Measurements from ENCODE around the gene RTP5.
"Not testable (repeated sequence)": the region's sequence is repeated elsewhere in the genome, so short reads cannot be mapped to it uniquely, and the experiment has no call there.

Gene RTP5

DNA sequence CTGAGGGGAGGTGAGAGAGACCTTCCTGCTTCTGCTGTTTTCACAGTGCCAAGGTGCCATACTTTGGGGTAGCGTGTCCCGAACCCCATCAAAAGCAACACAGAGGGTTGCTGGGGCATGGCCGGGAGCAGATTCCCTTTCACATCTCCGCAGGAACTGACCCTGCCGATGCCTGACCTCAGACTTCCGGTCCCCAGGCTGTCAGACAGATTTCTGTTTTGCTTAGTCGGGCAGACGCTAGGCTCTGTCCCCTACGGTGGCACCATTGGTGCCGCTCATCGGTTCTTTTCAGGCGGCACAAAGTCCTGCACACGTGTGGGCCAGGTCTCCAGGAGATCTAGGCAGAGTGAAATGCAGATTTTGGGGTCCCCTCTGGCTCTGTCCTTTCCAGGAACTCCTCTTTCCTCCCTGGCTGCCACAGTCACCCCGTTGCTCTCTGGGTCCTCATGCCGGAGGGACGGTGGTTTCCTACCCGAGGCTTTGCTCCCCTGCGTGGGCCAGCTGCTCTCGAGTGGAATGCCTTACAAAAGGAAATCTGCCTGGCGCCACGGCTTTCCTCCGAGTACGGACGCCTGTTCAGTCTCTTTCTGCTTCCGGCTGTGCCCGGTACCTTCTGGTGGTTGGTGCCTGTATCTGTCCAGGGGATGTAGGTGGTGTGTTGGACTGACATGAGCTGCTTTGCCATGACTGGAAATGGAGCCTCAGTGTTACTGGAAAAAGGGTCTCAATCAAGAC is 39.3 kb downstream of the RTP5 start:
- no peaks in the 10 kb centered on the region for H3K36me3 ChIP-seq (ENCODE audit: insufficient read depth, low read length)
- WGBS, result 89% methylated on average over 26 of the region's 26 CpGs
- H3K4me3 ChIP-seq (ENCODE audit: low read length), result no peak overlapping the region
- peaks cover 3% of the 10 kb centered on the region; the same call in 1 of the 2 replicates for H3K9me3 ChIP-seq (ENCODE audit: insufficient read depth, low read depth, low read length)
- no peak overlapping the region for H3K9ac ChIP-seq (ENCODE audit: low read depth, low read length)
- H3K4me1 ChIP-seq (ENCODE audit: insufficient read depth, low read length), result peaks cover 6% of the 10 kb centered on the region; the same call in 1 of the 2 replicates
- H3K27ac ChIP-seq (ENCODE audit: low read depth, low read length), result no peak overlapping the region
- H3K27me3 ChIP-seq (ENCODE audit: insufficient read depth, low read length), result no peaks in the 10 kb centered on the region

- Histone ChIP-seq H3K9me3 (ENCODE audit: insufficient read depth, low read depth, low read length) (peaks cover 3% of the 10 kb centered on the region; the same call in 1 of the 2 replicates), H3K9ac (ENCODE audit: low read depth, low read length) (no peak overlapping the region), H3K27ac (ENCODE audit: low read depth, low read length) (no peak overlapping the region), H3K4me3 (ENCODE audit: low read length) (no peak overlapping the region), H3K4me1 (ENCODE audit: insufficient read depth, low read length) (peaks cover 6% of the 10 kb centered on the region; the same call in 1 of the 2 replicates), H3K27me3 (ENCODE audit: insufficient read depth, low read length) (no peaks in the 10 kb centered on the region), H3K36me3 (ENCODE audit: insufficient read depth, low read length) (no peaks in the 10 kb centered on the region)
- WGBS, result 93% methylated on average over 12 of the region's 12 CpGs
Observed at GRCh38 chr2:241909769-241910168, 40.2 kb downstream of the RTP5 start.

DNA sequence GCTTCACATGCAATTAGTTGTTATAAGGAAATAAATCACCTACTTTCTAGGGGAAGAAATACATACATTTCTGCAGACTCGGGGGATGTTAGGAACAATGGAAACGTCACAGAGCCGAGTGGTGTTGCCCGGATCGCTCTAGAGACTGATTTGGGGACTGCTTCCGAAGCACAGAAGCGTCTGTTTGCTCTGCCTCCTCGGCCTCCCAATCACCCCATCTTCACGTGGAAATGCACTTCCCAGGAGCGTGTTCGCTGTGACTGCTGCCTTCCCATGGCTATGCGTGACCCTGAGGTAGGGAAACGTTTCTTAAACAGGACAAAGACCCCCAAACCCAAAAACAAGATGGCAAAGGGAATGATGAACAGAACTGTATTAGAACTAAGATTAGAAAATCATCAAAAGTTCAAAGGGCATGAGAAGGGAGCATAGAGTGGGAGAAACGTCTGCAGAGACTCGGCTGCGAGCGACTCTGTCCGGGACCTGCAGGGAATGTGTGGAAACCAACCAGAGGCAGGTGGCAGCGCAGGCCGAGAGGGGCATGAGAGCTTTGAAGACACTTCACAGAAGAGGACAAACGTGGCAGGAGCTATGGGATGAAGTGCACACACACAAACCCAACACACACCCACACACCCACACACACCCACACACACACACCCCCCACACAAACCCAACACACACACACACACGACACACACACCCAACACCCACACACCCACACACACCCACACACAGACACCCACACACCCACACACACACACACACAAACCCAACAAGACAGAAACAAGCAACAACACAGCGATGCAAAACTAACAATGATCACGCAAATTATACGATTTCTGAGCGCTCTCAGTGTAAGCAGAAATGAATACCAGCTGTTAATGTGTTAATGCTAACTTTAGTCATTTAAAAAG is 41.3 kb downstream of the RTP5 start:
- peaks cover 3% of the 10 kb centered on the region; the same call in 1 of the 2 replicates for H3K9me3 ChIP-seq (ENCODE audit: insufficient read depth, low read depth, low read length)
- 91% methylated on average over 26 of the region's 26 CpGs for WGBS
- H3K9ac ChIP-seq (ENCODE audit: low read depth, low read length), result no peak overlapping the region
- no peaks in the 10 kb centered on the region for H3K36me3 ChIP-seq (ENCODE audit: insufficient read depth, low read length)
- H3K27ac ChIP-seq (ENCODE audit: low read depth, low read length), result no peak overlapping the region
- peaks cover 6% of the 10 kb centered on the region; the same call in 1 of the 2 replicates for H3K4me1 ChIP-seq (ENCODE audit: insufficient read depth, low read length)
- no peak overlapping the region for H3K4me3 ChIP-seq (ENCODE audit: low read length)
- no peaks in the 10 kb centered on the region for H3K27me3 ChIP-seq (ENCODE audit: insufficient read depth, low read length)

DNA sequence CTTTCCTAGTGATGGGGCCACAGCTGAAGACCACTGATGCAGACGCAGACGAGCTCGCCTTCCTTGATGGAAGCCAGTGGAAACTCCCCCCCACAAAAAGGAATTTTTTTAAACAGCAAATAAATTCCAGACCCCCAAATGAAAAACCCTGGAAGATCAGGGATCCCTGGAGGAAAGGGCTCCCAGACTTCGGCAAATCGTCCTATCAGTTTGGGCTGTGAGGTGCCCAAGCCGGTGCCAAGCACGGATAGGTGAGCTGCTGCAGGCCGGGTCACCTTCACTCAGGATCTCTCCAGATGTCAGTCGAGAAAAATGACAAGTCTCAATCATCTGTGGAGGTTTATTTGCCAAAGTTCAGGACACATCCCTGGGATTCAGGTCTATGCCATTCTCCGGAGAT is 42.0 kb downstream of the RTP5 start:
- H3K4me3 ChIP-seq (ENCODE audit: low read length), result no peak overlapping the region
- WGBS, result 92% methylated on average over 10 of the region's 10 CpGs
- peaks cover 6% of the 10 kb centered on the region; the same call in 1 of the 2 replicates for H3K4me1 ChIP-seq (ENCODE audit: insufficient read depth, low read length)
- peaks cover 3% of the 10 kb centered on the region; the same call in 1 of the 2 replicates for H3K9me3 ChIP-seq (ENCODE audit: insufficient read depth, low read depth, low read length)
- H3K27ac ChIP-seq (ENCODE audit: low read depth, low read length), result no peak overlapping the region
- no peaks in the 10 kb centered on the region for H3K27me3 ChIP-seq (ENCODE audit: insufficient read depth, low read length)
- H3K36me3 ChIP-seq (ENCODE audit: insufficient read depth, low read length), result no peaks in the 10 kb centered on the region
- H3K9ac ChIP-seq (ENCODE audit: low read depth, low read length), result no peak overlapping the region

DNA sequence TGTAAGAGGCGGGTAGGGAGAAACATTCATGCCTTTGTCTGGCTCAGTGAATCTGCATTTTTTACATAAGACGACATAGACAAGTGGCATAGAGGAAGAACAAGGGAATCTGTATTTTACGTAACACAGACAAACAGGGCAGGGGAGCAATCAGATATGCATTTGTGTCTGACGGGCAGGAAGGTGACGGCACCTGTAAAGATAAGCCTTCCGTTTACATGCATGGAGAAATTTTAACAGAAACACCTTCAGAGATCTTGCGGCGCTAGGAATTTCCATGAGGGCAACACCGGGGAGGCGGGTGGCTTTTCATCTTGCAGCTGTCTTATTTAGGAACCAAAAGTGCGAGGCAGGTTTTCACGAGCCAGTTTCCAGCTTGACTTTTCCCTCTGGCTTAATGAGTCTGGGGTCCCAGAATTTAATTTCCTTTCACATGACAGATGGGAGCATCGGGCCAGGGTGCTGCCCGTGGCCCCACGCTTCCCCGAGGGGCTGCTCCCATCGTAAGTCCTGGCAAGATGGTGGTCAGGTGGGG is 42.6 kb downstream of the RTP5 start:
- H3K4me1 ChIP-seq (ENCODE audit: insufficient read depth, low read length), result peaks cover 6% of the 10 kb centered on the region; the same call in 1 of the 2 replicates
- H3K9ac ChIP-seq (ENCODE audit: low read depth, low read length), result no peak overlapping the region
- H3K36me3 ChIP-seq (ENCODE audit: insufficient read depth, low read length), result no peaks in the 10 kb centered on the region
- H3K27ac ChIP-seq (ENCODE audit: low read depth, low read length), result no peak overlapping the region
- peaks cover 3% of the 10 kb centered on the region; the same call in 1 of the 2 replicates for H3K9me3 ChIP-seq (ENCODE audit: insufficient read depth, low read depth, low read length)
- no peak overlapping the region for H3K4me3 ChIP-seq (ENCODE audit: low read length)
- WGBS, result 87% methylated on average over 17 of the region's 17 CpGs
- H3K27me3 ChIP-seq (ENCODE audit: insufficient read depth, low read length), result no peaks in the 10 kb centered on the region

- peaks cover 3% of the 10 kb centered on the region; the same call in 1 of the 2 replicates for H3K9me3 ChIP-seq (ENCODE audit: insufficient read depth, low read depth, low read length)
Observed at GRCh38 chr2:241913703-241914102, 44.2 kb downstream of the RTP5 start.

DNA sequence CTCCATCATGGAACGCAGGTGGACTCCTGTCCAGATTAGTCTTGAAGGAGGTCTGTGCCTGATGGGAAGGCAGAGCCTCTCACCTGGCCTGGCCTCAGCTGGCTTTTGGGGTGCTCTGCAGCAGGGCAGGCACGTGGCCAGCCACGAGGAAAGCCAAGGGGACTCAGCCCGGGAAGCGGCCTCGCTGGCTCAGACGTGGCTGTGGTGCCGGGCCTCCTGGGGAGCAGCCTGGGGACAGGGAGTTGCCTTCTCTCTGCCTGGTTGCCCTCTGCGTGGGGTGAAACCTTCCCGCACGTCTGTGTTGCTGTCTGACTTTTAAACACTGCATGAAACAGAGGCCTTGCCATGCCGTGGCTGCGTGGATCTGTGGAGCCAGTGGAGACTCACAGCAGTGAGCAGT is 45.0 kb downstream of the RTP5 start:
- Histone ChIP-seq H3K4me3 (ENCODE audit: low read length) (no peak overlapping the region), H3K4me1 (ENCODE audit: insufficient read depth, low read length) (peaks cover 6% of the 10 kb centered on the region; the same call in 1 of the 2 replicates), H3K27me3 (ENCODE audit: insufficient read depth, low read length) (no peaks in the 10 kb centered on the region), H3K27ac (ENCODE audit: low read depth, low read length) (no peak overlapping the region), H3K9me3 (ENCODE audit: insufficient read depth, low read depth, low read length) (peaks cover 3% of the 10 kb centered on the region; the same call in 1 of the 2 replicates), H3K9ac (ENCODE audit: low read depth, low read length) (no peak overlapping the region), H3K36me3 (ENCODE audit: insufficient read depth, low read length) (no peaks in the 10 kb centered on the region)
- 94% methylated on average over 13 of the region's 13 CpGs for WGBS

More at GRCh38 chr2:241913703-241914102, 44.2 kb downstream of the RTP5 start:
- Histone ChIP-seq H3K36me3 (ENCODE audit: insufficient read depth, low read length) (no peaks in the 10 kb centered on the region), H3K27me3 (ENCODE audit: insufficient read depth, low read length) (no peaks in the 10 kb centered on the region), H3K4me1 (ENCODE audit: insufficient read depth, low read length) (peaks cover 6% of the 10 kb centered on the region; the same call in 1 of the 2 replicates), H3K9ac (ENCODE audit: low read depth, low read length) (no peak overlapping the region), H3K27ac (ENCODE audit: low read depth, low read length) (no peak overlapping the region), H3K4me3 (ENCODE audit: low read length) (no peak overlapping the region)
- WGBS, result 91% methylated on average over 4 of the region's 4 CpGs

- H3K4me1 ChIP-seq (ENCODE audit: insufficient read depth, low read length); H3K4me3 ChIP-seq (ENCODE audit: low read length); H3K27ac ChIP-seq (ENCODE audit: low read depth, low read length); H3K36me3 ChIP-seq (ENCODE audit: insufficient read depth, low read length); H3K9me3 ChIP-seq (ENCODE audit: insufficient read depth, low read depth, low read length); H3K27me3 ChIP-seq (ENCODE audit: insufficient read depth, low read length); H3K9ac ChIP-seq (ENCODE audit: low read depth, low read length): not testable (repeated sequence)
- 90% methylated on average over 5 of the region's 9 CpGs for WGBS
Observed at GRCh38 chr2:241921631-241922030, 52.1 kb downstream of the RTP5 start.

DNA sequence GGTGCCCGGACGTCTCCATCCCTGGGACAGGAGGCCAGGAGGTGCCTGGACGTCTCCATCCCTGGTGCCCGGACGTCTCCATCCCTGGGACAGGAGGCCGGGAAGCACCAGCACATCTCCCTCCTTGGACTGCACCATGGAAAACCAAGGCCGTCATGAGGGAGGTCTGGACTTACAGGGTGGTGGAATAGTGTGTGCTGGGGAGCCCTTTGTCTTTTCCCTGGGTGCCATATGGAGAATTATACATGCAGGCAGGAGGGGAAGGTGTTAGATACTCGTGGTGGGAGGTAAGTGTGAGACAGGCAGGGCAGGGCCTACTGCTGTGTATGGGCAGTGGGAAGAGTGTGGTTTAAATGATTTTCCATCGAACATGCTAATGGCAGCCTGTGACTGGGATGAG is 52.9 kb downstream of the RTP5 start:
- Histone ChIP-seq H3K9me3 (ENCODE audit: insufficient read depth, low read depth, low read length) (no peaks in the 10 kb centered on the region), H3K4me3 (ENCODE audit: low read length) (no peak overlapping the region), H3K27ac (ENCODE audit: low read depth, low read length) (no peak overlapping the region), H3K4me1 (ENCODE audit: insufficient read depth, low read length) (no peaks in the 10 kb centered on the region), H3K27me3 (ENCODE audit: insufficient read depth, low read length) (no peaks in the 10 kb centered on the region), H3K36me3 (ENCODE audit: insufficient read depth, low read length) (no peaks in the 10 kb centered on the region), H3K9ac (ENCODE audit: low read depth, low read length) (no peak overlapping the region)
- WGBS, result 87% methylated on average over 9 of the region's 9 CpGs

GRCh38 chr2:241922816-241923601 is 53.5 kb downstream of the RTP5 start:
- H3K9ac ChIP-seq (ENCODE audit: low read depth, low read length); H3K4me1 ChIP-seq (ENCODE audit: insufficient read depth, low read length); H3K36me3 ChIP-seq (ENCODE audit: insufficient read depth, low read length); H3K27me3 ChIP-seq (ENCODE audit: insufficient read depth, low read length); H3K9me3 ChIP-seq (ENCODE audit: insufficient read depth, low read depth, low read length); H3K4me3 ChIP-seq (ENCODE audit: low read length); H3K27ac ChIP-seq (ENCODE audit: low read depth, low read length): not testable (repeated sequence)
- WGBS, result 80% methylated on average over 13 of the region's 13 CpGs
